ENCODE measurements around the gene ATAD3C. TPM values are rescaled to one million over a fixed set of nuclear protein-coding genes. Genes with fewer than 3 reads are reported as not detected.
"Not testable (repeated sequence)": the region's sequence is repeated elsewhere in the genome, so short reads cannot be mapped to it uniquely, and the experiment has no call there.

ATAD3C gene
- total and polyA plus RNA-seq, 2 of the 8 experiments (the other 6 are each of a cell fraction or from before 2014, with no cell fraction given) = 2.0 to 2.7 TPM

GRCh38 chr1:1450616-1451015 is 1.1 kb downstream of the ATAD3C start:
- WGBS, 2 experiments (ENCODE audit: extremely low coverage in 1 of 2, insufficient coverage in 1 of 2, insufficient read length in 1 of 2, insufficient replicate concordance in 2 of 2, low coverage in 1 of 2, low lambda C conversion rate in 2 of 2, missing lambda C conversion rate in 1 of 2) = 92% methylated on average over 17 of the region's 22 CpGs; no CpG with 5 or more reads in 1 of the 2 experiments
- not testable (repeated sequence) for FAIRE-seq

More at GRCh38 chr1:1450616-1451015, 1.1 kb downstream of the ATAD3C start:
- not testable (repeated sequence) for H3K23ac ChIP-seq (ENCODE audit: insufficient read length); H3K79me2 ChIP-seq (ENCODE audit: control insufficient read depth in 1 of 2, insufficient read depth in 2 of 2, low read length in 2 of 2); H3K79me1 ChIP-seq (ENCODE audit: low read depth, low read length); H3K4me1 ChIP-seq (replicated peaks in 1 of 4; ENCODE audit: control insufficient read depth in 3 of 4, insufficient read depth in 4 of 4, low read length in 3 of 4); H3K23me2 ChIP-seq (ENCODE audit: low read depth, low read length); H3K56ac ChIP-seq (replicated peaks; ENCODE audit: insufficient read length, low read depth, low read length); H2BK120ac ChIP-seq (replicated peaks; ENCODE audit: low read depth, low read length); H3K27me3 ChIP-seq (replicated peaks in 1 of 4; ENCODE audit: control insufficient read depth in 3 of 4, extremely low read depth in 1 of 4, insufficient read depth in 3 of 4, low read length in 3 of 4); H3K4ac ChIP-seq (replicated peaks; ENCODE audit: insufficient read length, low read depth, low read length); H2BK12ac ChIP-seq (ENCODE audit: low read depth, low read length); H3K36me3 ChIP-seq (ENCODE audit: control insufficient read depth in 2 of 4, insufficient read depth in 4 of 4, low read length in 3 of 4); H4K20me1 ChIP-seq (replicated peaks in 1 of 2; ENCODE audit: control insufficient read depth in 1 of 2, insufficient read depth in 2 of 2, low read length in 2 of 2); H2AFZ ChIP-seq (ENCODE audit: low read length); H4K91ac ChIP-seq (replicated peaks; ENCODE audit: insufficient read length, low read length); H2BK5ac ChIP-seq (ENCODE audit: low read depth, low read length); H3K4me2 ChIP-seq (ENCODE audit: insufficient read depth in 1 of 2, low read depth in 2 of 2, low read length in 2 of 2); H3K9ac ChIP-seq (replicated peaks in 1 of 4; ENCODE audit: extremely low read depth in 1 of 4, low read depth in 3 of 4, low read length in 3 of 4); H3K9me3 ChIP-seq (ENCODE audit: insufficient read depth in 2 of 2, low read depth in 1 of 2, low read length in 1 of 2); H3K4me3 ChIP-seq (ENCODE audit: extremely low read depth in 1 of 4, insufficient read depth in 2 of 4, low read depth in 3 of 4, low read length in 4 of 4); H2AK5ac ChIP-seq (ENCODE audit: low read depth, low read length); H4K8ac ChIP-seq (ENCODE audit: extremely low read depth, insufficient read depth, low read length); H3K18ac ChIP-seq (ENCODE audit: extremely low read depth, low read length); H2BK15ac ChIP-seq (ENCODE audit: low read length); H2BK20ac ChIP-seq (ENCODE audit: low read length); H4K5ac ChIP-seq (ENCODE audit: insufficient read length, low read depth, low read length); H3K14ac ChIP-seq (ENCODE audit: insufficient read length); DNase-seq (ENCODE audit: low read depth in 1 of 2, low spot score in 2 of 2); H3K27ac ChIP-seq (ENCODE audit: low read depth, low read length)
- ChIA-PET CTCF (ENCODE audit: partially characterized antibody) (interaction anchor here (0.6 to 2.4 kb wide), 5 partner anchors 10 to 54 kb away, joined by 4 to 12 read pairs (median 5); no protein-coding TSS in a partner anchor), POLR2A (ENCODE audit: partially characterized antibody) (interaction anchor here (0.7 to 1.5 kb wide), 3 partner anchors 13 to 50 kb away, joined by 3 read pairs; no protein-coding TSS in a partner anchor)

Measured in H1 (cell line).